ENCODE measurements around the gene GPR153.

GPR153 gene

GRCh38 chr1:6234502-6235295 is 26.2 kb downstream of the GPR153 start:
- no peak for TF ChIP-seq CTCF (IDR thresholded peaks at IDR 0.05; ENCODE audit: control insufficient read depth, extremely low read depth, insufficient read depth)
- H3K4me3 ChIP-seq (ENCODE audit: low read depth, low read length), result peak overlapping the region; percentile 85
- DNase-seq (ENCODE audit: low read depth), result no peak

GRCh38 chr1:6233376-6233775 is 27.5 kb downstream of the GPR153 start:
- TF ChIP-seq CTCF (IDR thresholded peaks at IDR 0.05; ENCODE audit: control insufficient read depth, extremely low read depth, insufficient read depth), result no peak

GRCh38 chr1:6225651-6226050 is 35.2 kb downstream of the GPR153 start:
- TF ChIP-seq CTCF (IDR thresholded peaks at IDR 0.05; ENCODE audit: control insufficient read depth, extremely low read depth, insufficient read depth), result no peak

More at GRCh38 chr1:6233376-6233775, 27.5 kb downstream of the GPR153 start:
- no peak overlapping the region for H3K4me3 ChIP-seq (ENCODE audit: low read depth, low read length)
- no peak for DNase-seq (ENCODE audit: low read depth)

GRCh38 chr1:6224718-6225117 is 36.2 kb downstream of the GPR153 start:
- H3K4me3 ChIP-seq (ENCODE audit: low read depth, low read length), result no peak overlapping the region
- TF ChIP-seq CTCF (IDR thresholded peaks at IDR 0.05; ENCODE audit: control insufficient read depth, extremely low read depth, insufficient read depth), result no peak
- no peak for DNase-seq (ENCODE audit: low read depth)

More at GRCh38 chr1:6225651-6226050, 35.2 kb downstream of the GPR153 start:
- no peak overlapping the region for H3K4me3 ChIP-seq (ENCODE audit: low read depth, low read length)
- no peak for DNase-seq (ENCODE audit: low read depth)

GRCh38 chr1:6223617-6224016 is 37.3 kb downstream of the GPR153 start:
- DNase-seq (ENCODE audit: low read depth), result no peak
- H3K4me3 ChIP-seq (ENCODE audit: low read depth, low read length), result no peak overlapping the region
- TF ChIP-seq CTCF (IDR thresholded peaks at IDR 0.05; ENCODE audit: control insufficient read depth, extremely low read depth, insufficient read depth), result no peak

- no peak overlapping the region for H3K4me3 ChIP-seq (ENCODE audit: low read depth, low read length)
- TF ChIP-seq CTCF (IDR thresholded peaks at IDR 0.05; ENCODE audit: control insufficient read depth, extremely low read depth, insufficient read depth), result no peak
- no peak for DNase-seq (ENCODE audit: low read depth)
Observed at GRCh38 chr1:6222636-6223035, 38.3 kb downstream of the GPR153 start.

Measured in LNCaP clone FGC (cell line).